Breast epithelium (tissue), 4 donors: ENCODE results near the gene ZFHX2. TPM values are rescaled to one million over a fixed set of nuclear protein-coding genes. Genes with fewer than 3 reads are reported as not detected.

ENCODE experiments used
- DNase-seq, 2 donors: peaks; one replicate each; pipeline ENCODE4 v3.0.0-alpha.2; 2019; ENCODE audit warnings: low spot score in 2 of 2
- H3K27ac ChIP-seq, 2 donors: fragments of 200-600 bp; sonication (generic) in 1 of 2; one replicate each; pipeline ENCODE4 v1.5.1; 2016 to 2019; ENCODE audit warnings: mild to moderate bottlenecking in 1 of 2
- H3K27me3 ChIP-seq, 2 donors: fragments of 200-600 bp; sonication (generic) in 1 of 2; one replicate each; pipeline versions ENCODE4 v1.5.1 to v1.6.0; 2017 to 2019; ENCODE audit warnings: control low read depth in 1 of 2, mild to moderate bottlenecking in 1 of 2
- H3K36me3 ChIP-seq: fragments of 200-600 bp; one replicate; pipeline ENCODE4 v1.5.1; 2019
- H3K4me1 ChIP-seq, 2 donors: fragments of 200-600 bp; sonication (generic); one replicate each; pipeline ENCODE4 v1.5.1; 2016 to 2019; ENCODE audit warnings: control low read depth in 1 of 2
- H3K4me3 ChIP-seq, 3 donors: fragments of 200-600 bp; sonication (generic); 1 replicate in 2 of 3; 2 replicates in 1 of 3; pipeline ENCODE4 v1.5.1; 2016 to 2019; ENCODE audit warnings: mild to moderate bottlenecking in 3 of 3, moderate library complexity in 2 of 3
- H3K9me3 ChIP-seq, 2 donors: fragments of 200-600 bp; sonication (generic) in 1 of 2; one replicate each; pipeline ENCODE4 v1.5.1; 2016 to 2019; ENCODE audit warnings: control low read depth in 1 of 2
- CTCF ChIP-seq, 3 donors: fragments of 450-650 bp; IDR thresholded peaks; one replicate each; pipeline ENCODE4 v1.5.1; 2016 to 2017; ENCODE audit warnings: antibody characterized with exemption in 3 of 3, mild to moderate bottlenecking in 3 of 3, moderate library complexity in 3 of 3
- POLR2A ChIP-seq: fragments of 450-650 bp; IDR thresholded peaks from one replicate; pipeline ENCODE4 v1.6.1; 2016; ENCODE audit warnings: antibody characterized with exemption, mild to moderate bottlenecking, moderate library complexity
- POLR2AphosphoS5 ChIP-seq, 3 donors: sonication (generic); formaldehyde crosslinking; IDR thresholded peaks; one replicate each; pipeline ENCODE4 v1.6.1; 2017; ENCODE audit warnings: antibody characterized with exemption in 3 of 3
- intact Hi-C: fragments of 100-400 bp; cut with DNase I; formaldehyde crosslinking; loops from one replicate; pipeline ENCODE4 v1.15.1; 2023; ENCODE audit warnings: low total_unique reads
- total RNA-seq, 3 donors: library from RNA; depleted of rRNA; stranded (reverse); fragments of >200 nt; gene quantifications; one replicate each; pipeline ENCODE4 v1.1.0, GENCODE V29; 2016

ZFHX2 gene
- total RNA-seq, 3 donors from 2014 or later = 0.48 to 1.2 (median 0.66) TPM

GRCh38 chr14:23529016-23529415 lies 22.5 kb downstream of the ZFHX2 start:
- intact Hi-C loops = no loop called here
- Histone ChIP-seq H3K9me3 (no peaks in the 10 kb centered on the region), H3K27me3 (no peaks in the 10 kb centered on the region), H3K27ac (no peak overlapping the region), H3K36me3 (no peaks in the 10 kb centered on the region), H3K4me1 (no peaks in the 10 kb centered on the region), H3K4me3 (no peak overlapping the region)
- DNase-seq = no peak
- TF ChIP-seq CTCF (IDR thresholded peaks at IDR 0.05) = no peak
- TF ChIP-seq POLR2A = no peak

- TF ChIP-seq POLR2AphosphoS5 (IDR thresholded peaks at IDR 0.05) (no peak), POLR2A (no peak), CTCF (IDR thresholded peaks at IDR 0.05) (no peak)
- H3K4me3 ChIP-seq = no peak overlapping the region
- no peak overlapping the region for H3K27ac ChIP-seq
- no peaks in the 10 kb centered on the region for H3K4me1 ChIP-seq
- DNase-seq = no peak
- H3K9me3 ChIP-seq = no peaks in the 10 kb centered on the region
- intact Hi-C loops = no loop called here
- no peaks in the 10 kb centered on the region for H3K36me3 ChIP-seq
- no peaks in the 10 kb centered on the region for H3K27me3 ChIP-seq
Observed at GRCh38 chr14:23528555-23528954, 23.0 kb downstream of the ZFHX2 start.

- no peaks in the 10 kb centered on the region for H3K27me3 ChIP-seq
- no peak for DNase-seq
- no peak overlapping the region for H3K4me3 ChIP-seq
- no peaks in the 10 kb centered on the region for H3K9me3 ChIP-seq
- H3K36me3 ChIP-seq = no peaks in the 10 kb centered on the region
- TF ChIP-seq CTCF (IDR thresholded peaks at IDR 0.05) (no peak), POLR2AphosphoS5 (IDR thresholded peaks at IDR 0.05) (no peak), POLR2A (no peak)
- no peak overlapping the region for H3K27ac ChIP-seq
- H3K4me1 ChIP-seq = no peaks in the 10 kb centered on the region
- intact Hi-C loops = no loop called here
Observed at GRCh38 chr14:23525611-23526010, 26.0 kb downstream of the ZFHX2 start.

- Histone ChIP-seq H3K4me3 (no peak overlapping the region), H3K27me3 (no peaks in the 10 kb centered on the region), H3K9me3 (no peaks in the 10 kb centered on the region), H3K27ac (no peak overlapping the region), H3K4me1 (no peaks in the 10 kb centered on the region), H3K36me3 (no peaks in the 10 kb centered on the region)
- DNase-seq = no peak
- TF ChIP-seq CTCF (IDR thresholded peaks at IDR 0.05) (no peak), POLR2AphosphoS5 (IDR thresholded peaks at IDR 0.05) (no peak), POLR2A (no peak)
- intact Hi-C loops = no loop called here
Observed at GRCh38 chr14:23524954-23525353, 26.6 kb downstream of the ZFHX2 start.

GRCh38 chr14:23523229-23524016 lies 28.1 kb downstream of the ZFHX2 start:
- Histone ChIP-seq H3K27me3 (no peaks in the 10 kb centered on the region), H3K4me3 (no peak overlapping the region), H3K4me1 (no peaks in the 10 kb centered on the region), H3K27ac (no peak overlapping the region), H3K9me3 (no peaks in the 10 kb centered on the region), H3K36me3 (no peaks in the 10 kb centered on the region)
- intact Hi-C loops = no loop called here
- DNase-seq = no peak
- TF ChIP-seq CTCF (IDR thresholded peaks at IDR 0.05) (no peak), POLR2AphosphoS5 (IDR thresholded peaks at IDR 0.05) (no peak), POLR2A (no peak)
